SH-SY5Y (cell line): ENCODE results near the gene SHF.

Experiments
- GATA2 ChIP-seq: IDR thresholded peaks from 2 replicates; pipeline ENCODE4 v1.6.1; 2011; ENCODE audit warnings: mild to moderate bottlenecking, low read depth, low read length
- GATA3 ChIP-seq: IDR thresholded peaks from 2 replicates; pipeline ENCODE4 v1.6.1; 2011; ENCODE audit warnings: low read depth, mild to moderate bottlenecking, low read length, moderate library complexity

- no peak for TF ChIP-seq GATA2
- no peak for TF ChIP-seq GATA3
Observed at GRCh38 chr15:45141386-45141785, 46.4 kb downstream of the SHF start.
